Measurements from ENCODE around the gene MEPCE. TPM values are rescaled to one million over a fixed set of nuclear protein-coding genes. Genes with fewer than 3 reads are reported as not detected.
"Not testable (repeated sequence)": the region's sequence is repeated elsewhere in the genome, so short reads cannot be mapped to it uniquely, and the experiment has no call there.

Gene MEPCE
- polyA plus RNA-seq (2013, experiment 1 of 2), result 26.0 TPM
- 26.0 TPM for polyA plus RNA-seq (2013, experiment 2 of 2)

GRCh38 chr7:100429637-100430492 lies at the start of gene MEPCE:
Gene MEPCE (plus strand): TSS chr7:100429831. CDS start chr7:100430019, 188 bp downstream.
- H3K4me3 ChIP-seq (ENCODE audit: extremely low read depth, insufficient read depth, low read length, poor library complexity, severe bottlenecking), result peak within 1 kb of the TSS; percentile 78
- WGBS, 2 experiments (ENCODE audit: insufficient coverage in 2 of 2), result 0 to 1% methylated on average over 47 to 65 of the region's 95 CpGs
- peaks cover 44% of the 10 kb centered on the region for H3K36me3 ChIP-seq (ENCODE audit: control insufficient read depth, insufficient read depth, low read length)
- peaks cover 15% of the 10 kb centered on the region for H3K4me1 ChIP-seq (ENCODE audit: control insufficient read depth, insufficient read depth, low read length, poor library complexity, severe bottlenecking)
- H3K9me3 ChIP-seq (ENCODE audit: control insufficient read depth, low read length), result peaks cover 4% of the 10 kb centered on the region
- peak within 1 kb of the TSS; percentile 99 for H3K27ac ChIP-seq (ENCODE audit: low read depth, low read length, severe bottlenecking)

- Histone ChIP-seq H3K4me3 (ENCODE audit: extremely low read depth, insufficient read depth, low read length, poor library complexity, severe bottlenecking) (no peak overlapping the region), H3K27ac (ENCODE audit: low read depth, low read length, severe bottlenecking) (no peak overlapping the region), H3K36me3 (ENCODE audit: control insufficient read depth, insufficient read depth, low read length) (no peaks in the 10 kb centered on the region), H3K4me1 (ENCODE audit: control insufficient read depth, insufficient read depth, low read length, poor library complexity, severe bottlenecking) (no peaks in the 10 kb centered on the region), H3K9me3 (ENCODE audit: control insufficient read depth, low read length) (no peaks in the 10 kb centered on the region)
- 86 to 100% methylated on average over 1 of the region's 4 CpGs for WGBS, 2 experiments (ENCODE audit: insufficient coverage in 2 of 2)
These were observed 49.4 kb upstream of the MEPCE start for GRCh38 chr7:100380196-100380595.

- not testable (repeated sequence) for H3K27ac ChIP-seq (ENCODE audit: low read depth, low read length, severe bottlenecking); H3K4me1 ChIP-seq (ENCODE audit: control insufficient read depth, insufficient read depth, low read length, poor library complexity, severe bottlenecking); H3K4me3 ChIP-seq (ENCODE audit: extremely low read depth, insufficient read depth, low read length, poor library complexity, severe bottlenecking); H3K9me3 ChIP-seq (ENCODE audit: control insufficient read depth, low read length); H3K36me3 ChIP-seq (ENCODE audit: control insufficient read depth, insufficient read depth, low read length)
- 93 to 96% methylated on average over 23 to 44 of the region's 49 CpGs for WGBS, 2 experiments (ENCODE audit: insufficient coverage in 2 of 2)
These were observed 47.9 kb upstream of the MEPCE start for GRCh38 chr7:100381531-100382233.

- not testable (repeated sequence) for H3K4me3 ChIP-seq (ENCODE audit: extremely low read depth, insufficient read depth, low read length, poor library complexity, severe bottlenecking); H3K27ac ChIP-seq (ENCODE audit: low read depth, low read length, severe bottlenecking); H3K36me3 ChIP-seq (ENCODE audit: control insufficient read depth, insufficient read depth, low read length); H3K9me3 ChIP-seq (ENCODE audit: control insufficient read depth, low read length); H3K4me1 ChIP-seq (ENCODE audit: control insufficient read depth, insufficient read depth, low read length, poor library complexity, severe bottlenecking)
- WGBS, 2 experiments (ENCODE audit: insufficient coverage in 2 of 2), result 92 to 96% methylated on average over 3 to 7 of the region's 8 CpGs
These were observed 47.3 kb upstream of the MEPCE start for GRCh38 chr7:100382234-100382853.

GRCh38 chr7:100384628-100385294 lies 44.9 kb upstream of the MEPCE start:
- Histone ChIP-seq H3K4me1 (ENCODE audit: control insufficient read depth, insufficient read depth, low read length, poor library complexity, severe bottlenecking) (no peaks in the 10 kb centered on the region), H3K36me3 (ENCODE audit: control insufficient read depth, insufficient read depth, low read length) (no peaks in the 10 kb centered on the region), H3K9me3 (ENCODE audit: control insufficient read depth, low read length) (no peaks in the 10 kb centered on the region), H3K4me3 (ENCODE audit: extremely low read depth, insufficient read depth, low read length, poor library complexity, severe bottlenecking) (no peak overlapping the region), H3K27ac (ENCODE audit: low read depth, low read length, severe bottlenecking) (no peak overlapping the region)
- 92 to 94% methylated on average over 5 to 6 of the region's 6 CpGs for WGBS, 2 experiments (ENCODE audit: insufficient coverage in 2 of 2)

- WGBS, 2 experiments (ENCODE audit: insufficient coverage in 2 of 2), result 83 to 100% methylated on average over 1 to 2 of the region's 5 CpGs
- H3K36me3 ChIP-seq (ENCODE audit: control insufficient read depth, insufficient read depth, low read length), result no peaks in the 10 kb centered on the region
- no peaks in the 10 kb centered on the region for H3K4me1 ChIP-seq (ENCODE audit: control insufficient read depth, insufficient read depth, low read length, poor library complexity, severe bottlenecking)
- no peak overlapping the region for H3K4me3 ChIP-seq (ENCODE audit: extremely low read depth, insufficient read depth, low read length, poor library complexity, severe bottlenecking)
- no peak overlapping the region for H3K27ac ChIP-seq (ENCODE audit: low read depth, low read length, severe bottlenecking)
- no peaks in the 10 kb centered on the region for H3K9me3 ChIP-seq (ENCODE audit: control insufficient read depth, low read length)
These were observed 42.7 kb upstream of the MEPCE start for GRCh38 chr7:100386940-100387339.

- Histone ChIP-seq H3K27ac (ENCODE audit: low read depth, low read length, severe bottlenecking) (no peak overlapping the region), H3K9me3 (ENCODE audit: control insufficient read depth, low read length) (no peaks in the 10 kb centered on the region), H3K4me1 (ENCODE audit: control insufficient read depth, insufficient read depth, low read length, poor library complexity, severe bottlenecking) (no peaks in the 10 kb centered on the region), H3K36me3 (ENCODE audit: control insufficient read depth, insufficient read depth, low read length) (no peaks in the 10 kb centered on the region), H3K4me3 (ENCODE audit: extremely low read depth, insufficient read depth, low read length, poor library complexity, severe bottlenecking) (no peak overlapping the region)
- WGBS, 2 experiments (ENCODE audit: insufficient coverage in 2 of 2), result 83 to 100% methylated on average over 1 of the region's 2 CpGs
These were observed 41.9 kb upstream of the MEPCE start for GRCh38 chr7:100387695-100388094.

GRCh38 chr7:100389437-100390088 lies 40.1 kb upstream of the MEPCE start:
- no peak overlapping the region for H3K27ac ChIP-seq (ENCODE audit: low read depth, low read length, severe bottlenecking)
- H3K4me1 ChIP-seq (ENCODE audit: control insufficient read depth, insufficient read depth, low read length, poor library complexity, severe bottlenecking), result no peaks in the 10 kb centered on the region
- no peaks in the 10 kb centered on the region for H3K9me3 ChIP-seq (ENCODE audit: control insufficient read depth, low read length)
- no peaks in the 10 kb centered on the region for H3K36me3 ChIP-seq (ENCODE audit: control insufficient read depth, insufficient read depth, low read length)
- H3K4me3 ChIP-seq (ENCODE audit: extremely low read depth, insufficient read depth, low read length, poor library complexity, severe bottlenecking), result no peak overlapping the region
- WGBS, 2 experiments (ENCODE audit: insufficient coverage in 2 of 2), result 71 to 89% methylated on average over 6 to 8 of the region's 9 CpGs

- 80 to 81% methylated on average over 1 to 2 of the region's 3 CpGs for WGBS, 2 experiments (ENCODE audit: insufficient coverage in 2 of 2)
- Histone ChIP-seq H3K36me3 (ENCODE audit: control insufficient read depth, insufficient read depth, low read length) (no peaks in the 10 kb centered on the region), H3K9me3 (ENCODE audit: control insufficient read depth, low read length) (no peaks in the 10 kb centered on the region)
These were observed 39.2 kb upstream of the MEPCE start for GRCh38 chr7:100390286-100391009.

More at GRCh38 chr7:100390286-100391009, 39.2 kb upstream of the MEPCE start:
- H3K27ac ChIP-seq (ENCODE audit: low read depth, low read length, severe bottlenecking), result no peak overlapping the region
- H3K4me3 ChIP-seq (ENCODE audit: extremely low read depth, insufficient read depth, low read length, poor library complexity, severe bottlenecking), result no peak overlapping the region
- H3K4me1 ChIP-seq (ENCODE audit: control insufficient read depth, insufficient read depth, low read length, poor library complexity, severe bottlenecking), result no peaks in the 10 kb centered on the region
